Activated CD4-positive, alpha-beta T cell treated with anti-CD3 and anti-CD28 coated beads, Interleukin-2, amount 10 ng/mL, durations not matched to agents 24 days and 14 days (primary cell): ENCODE data around the gene SF3A2. TPM values are rescaled to one million over a fixed set of nuclear protein-coding genes. Genes with fewer than 3 reads are reported as not detected.
"Not testable (repeated sequence)": the region's sequence is repeated elsewhere in the genome, so short reads cannot be mapped to it uniquely, and the experiment has no call there.

Source experiments
- DNase-seq: peaks from one replicate; pipeline ENCODE4 v3.0.0; 2022
- H3K27ac Mint-ChIP-seq: one replicate; pipeline ENCODE4 v1.8.0; 2022; ENCODE audit warnings: mild to moderate bottlenecking, mixed read lengths
- H3K27me3 Mint-ChIP-seq: one replicate; pipeline ENCODE4 v1.8.0; 2022; ENCODE audit warnings: mixed read lengths
- H3K36me3 Mint-ChIP-seq: one replicate; pipeline ENCODE4 v1.8.0; 2022; ENCODE audit warnings: low read depth, mild to moderate bottlenecking, mixed read lengths
- H3K4me1 Mint-ChIP-seq: one replicate; pipeline ENCODE4 v1.8.0; 2021; ENCODE audit warnings: mixed read lengths
- H3K4me3 Mint-ChIP-seq: one replicate; pipeline ENCODE4 v1.8.0; 2022; ENCODE audit warnings: mild to moderate bottlenecking, moderate library complexity, mixed read lengths
- H3K9me3 Mint-ChIP-seq: one replicate; pipeline ENCODE4 v1.8.0; 2021; ENCODE audit warnings: mixed read lengths
- intact Hi-C: fragments of 100-400 bp; cut with micrococcal nuclease; formaldehyde crosslinking; loops from one replicate; pipeline ENCODE4 v1.15.1; 2023
- total RNA-seq: library from RNA; stranded (reverse); gene quantifications from 2 replicates; pipeline ENCODE4 v1.2.3, GENCODE V29; 2022

Gene SF3A2
- total RNA-seq, 1 donor from 2014 or later = 159 TPM

GRCh38 chr19:2199215-2199614 lies 37.4 kb upstream of the SF3A2 start:
- intact Hi-C loops = no loop called here
- no peak for DNase-seq
- Mint-ChIP-seq H3K4me3 (no peak overlapping the region), H3K27ac (no peak overlapping the region), H3K27me3 (no peaks in the 10 kb centered on the region), H3K9me3 (no peaks in the 10 kb centered on the region), H3K36me3 (peaks cover 27% of the 10 kb centered on the region), H3K4me1 (peaks cover 2% of the 10 kb centered on the region)

GRCh38 chr19:2199861-2200623 lies 36.6 kb upstream of the SF3A2 start:
- no peak for DNase-seq
- intact Hi-C loops = no loop called here
- Mint-ChIP-seq H3K27me3 (no peaks in the 10 kb centered on the region), H3K9me3 (no peaks in the 10 kb centered on the region), H3K4me1 (peaks cover 2% of the 10 kb centered on the region), H3K36me3 (peaks cover 26% of the 10 kb centered on the region), H3K4me3 (no peak overlapping the region), H3K27ac (no peak overlapping the region)

GRCh38 chr19:2200624-2201294 lies 35.9 kb upstream of the SF3A2 start:
- H3K27me3 Mint-ChIP-seq, DNase-seq, H3K9me3 Mint-ChIP-seq, intact Hi-C loops, H3K4me1 Mint-ChIP-seq, H3K4me3 Mint-ChIP-seq, H3K27ac Mint-ChIP-seq: not testable (repeated sequence)
- peaks cover 31% of the 10 kb centered on the region for H3K36me3 Mint-ChIP-seq

- Mint-ChIP-seq H3K9me3 (no peaks in the 10 kb centered on the region), H3K36me3 (peaks cover 32% of the 10 kb centered on the region), H3K27ac (no peak overlapping the region), H3K4me1 (peaks cover 2% of the 10 kb centered on the region), H3K4me3 (no peak overlapping the region), H3K27me3 (no peaks in the 10 kb centered on the region)
- DNase-seq = no peak
- intact Hi-C loops = no loop called here
These were observed 35.0 kb upstream of the SF3A2 start for GRCh38 chr19:2201473-2202148.

GRCh38 chr19:2202366-2202765 lies 34.3 kb upstream of the SF3A2 start:
- Mint-ChIP-seq H3K9me3 (no peaks in the 10 kb centered on the region), H3K27ac (no peak overlapping the region), H3K27me3 (no peaks in the 10 kb centered on the region), H3K36me3 (peaks cover 30% of the 10 kb centered on the region), H3K4me3 (no peak overlapping the region), H3K4me1 (peaks cover 2% of the 10 kb centered on the region)
- no peak for DNase-seq
- intact Hi-C loops = no loop called here

- no peaks in the 10 kb centered on the region for H3K27me3 Mint-ChIP-seq
- no peak for DNase-seq
- H3K36me3 Mint-ChIP-seq = peaks cover 42% of the 10 kb centered on the region
- intact Hi-C loops = no loop called here
- no peaks in the 10 kb centered on the region for H3K4me1 Mint-ChIP-seq
- no peak overlapping the region for H3K4me3 Mint-ChIP-seq
- no peaks in the 10 kb centered on the region for H3K9me3 Mint-ChIP-seq
- no peak overlapping the region for H3K27ac Mint-ChIP-seq
These were observed 29.6 kb upstream of the SF3A2 start for GRCh38 chr19:2207008-2207407.

- Mint-ChIP-seq H3K9me3 (no peaks in the 10 kb centered on the region), H3K4me1 (no peaks in the 10 kb centered on the region), H3K36me3 (peaks cover 46% of the 10 kb centered on the region), H3K27me3 (no peaks in the 10 kb centered on the region), H3K27ac (no peak overlapping the region), H3K4me3 (no peak overlapping the region)
- intact Hi-C loops = no loop called here
- no peak for DNase-seq
These were observed 28.4 kb upstream of the SF3A2 start for GRCh38 chr19:2207991-2208860.

- Mint-ChIP-seq H3K27ac (no peak overlapping the region), H3K27me3 (no peaks in the 10 kb centered on the region), H3K4me1 (no peaks in the 10 kb centered on the region), H3K4me3 (no peak overlapping the region), H3K9me3 (no peaks in the 10 kb centered on the region), H3K36me3 (peaks cover 47% of the 10 kb centered on the region)
- no peak for DNase-seq
- intact Hi-C loops = no loop called here
These were observed 27.6 kb upstream of the SF3A2 start for GRCh38 chr19:2208975-2209374.

GRCh38 chr19:2209408-2209807 lies 27.2 kb upstream of the SF3A2 start:
- Mint-ChIP-seq H3K4me1 (no peaks in the 10 kb centered on the region), H3K4me3 (no peak overlapping the region), H3K36me3 (peaks cover 44% of the 10 kb centered on the region), H3K27me3 (no peaks in the 10 kb centered on the region), H3K27ac (no peak overlapping the region), H3K9me3 (no peaks in the 10 kb centered on the region)
- intact Hi-C loops = no loop called here
- DNase-seq = no peak

GRCh38 chr19:2210206-2210605 lies 26.4 kb upstream of the SF3A2 start:
- no peaks in the 10 kb centered on the region for H3K27me3 Mint-ChIP-seq
- peaks cover 44% of the 10 kb centered on the region for H3K36me3 Mint-ChIP-seq
- DNase-seq = no peak
- no peak overlapping the region for H3K4me3 Mint-ChIP-seq
- intact Hi-C loops = no loop called here
- no peaks in the 10 kb centered on the region for H3K9me3 Mint-ChIP-seq
- no peak overlapping the region for H3K27ac Mint-ChIP-seq
- H3K4me1 Mint-ChIP-seq = peaks cover 5% of the 10 kb centered on the region

- Mint-ChIP-seq H3K9me3 (no peaks in the 10 kb centered on the region), H3K4me1 (peaks cover 7% of the 10 kb centered on the region), H3K36me3 (peaks cover 49% of the 10 kb centered on the region), H3K4me3 (no peak overlapping the region), H3K27me3 (no peaks in the 10 kb centered on the region), H3K27ac (no peak overlapping the region)
- no peak for DNase-seq
- intact Hi-C loops = no loop called here
These were observed 25.5 kb upstream of the SF3A2 start for GRCh38 chr19:2210987-2211740.

- peak overlapping the region; percentile 4 for H3K27ac Mint-ChIP-seq
- peaks cover 54% of the 10 kb centered on the region for H3K36me3 Mint-ChIP-seq
- no peaks in the 10 kb centered on the region for H3K27me3 Mint-ChIP-seq
- intact Hi-C loops = no loop called here
- peaks cover 7% of the 10 kb centered on the region for H3K4me1 Mint-ChIP-seq
- no peaks in the 10 kb centered on the region for H3K9me3 Mint-ChIP-seq
- H3K4me3 Mint-ChIP-seq = no peak overlapping the region
- DNase-seq = no peak
These were observed 23.5 kb upstream of the SF3A2 start for GRCh38 chr19:2212861-2213711.
